Astrocyte of the spinal cord (primary cell): ENCODE data around the gene KANTR.

Experiments used
- DNase-seq: peaks from one replicate; pipeline ENCODE4 v3.0.0; 2011; ENCODE audit warnings: low read depth, low spot score
- H3K4me3 ChIP-seq: 2 replicates; pipeline ENCODE4 v1.5.1; 2011; ENCODE audit warnings: low read depth, mild to moderate bottlenecking, low read length, moderate library complexity
- in situ Hi-C: cut with HindIII; loops from 2 replicates; pipeline ENCODE4 v1.10.0; 2017; ENCODE audit warnings: low sequenced_read_pairs
- TF ChIP-seq, protein P1 (sequence below): IDR thresholded peaks from 2 replicates; pipeline ENCODE4 v1.5.1; 2012; ENCODE audit warnings: low read depth, mild to moderate bottlenecking, low read length, inconsistent platforms

KANTR gene

GRCh38 chrX:53116101-53116500 lies 22.2 kb downstream of the KANTR start:
- in situ Hi-C loops, result no loop called here
- TF ChIP-seq, protein P1, sequence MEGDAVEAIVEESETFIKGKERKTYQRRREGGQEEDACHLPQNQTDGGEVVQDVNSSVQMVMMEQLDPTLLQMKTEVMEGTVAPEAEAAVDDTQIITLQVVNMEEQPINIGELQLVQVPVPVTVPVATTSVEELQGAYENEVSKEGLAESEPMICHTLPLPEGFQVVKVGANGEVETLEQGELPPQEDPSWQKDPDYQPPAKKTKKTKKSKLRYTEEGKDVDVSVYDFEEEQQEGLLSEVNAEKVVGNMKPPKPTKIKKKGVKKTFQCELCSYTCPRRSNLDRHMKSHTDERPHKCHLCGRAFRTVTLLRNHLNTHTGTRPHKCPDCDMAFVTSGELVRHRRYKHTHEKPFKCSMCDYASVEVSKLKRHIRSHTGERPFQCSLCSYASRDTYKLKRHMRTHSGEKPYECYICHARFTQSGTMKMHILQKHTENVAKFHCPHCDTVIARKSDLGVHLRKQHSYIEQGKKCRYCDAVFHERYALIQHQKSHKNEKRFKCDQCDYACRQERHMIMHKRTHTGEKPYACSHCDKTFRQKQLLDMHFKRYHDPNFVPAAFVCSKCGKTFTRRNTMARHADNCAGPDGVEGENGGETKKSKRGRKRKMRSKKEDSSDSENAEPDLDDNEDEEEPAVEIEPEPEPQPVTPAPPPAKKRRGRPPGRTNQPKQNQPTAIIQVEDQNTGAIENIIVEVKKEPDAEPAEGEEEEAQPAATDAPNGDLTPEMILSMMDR, result no peak
- no peak overlapping the region for H3K4me3 ChIP-seq
- DNase-seq, result peak; percentile 73

DNA sequence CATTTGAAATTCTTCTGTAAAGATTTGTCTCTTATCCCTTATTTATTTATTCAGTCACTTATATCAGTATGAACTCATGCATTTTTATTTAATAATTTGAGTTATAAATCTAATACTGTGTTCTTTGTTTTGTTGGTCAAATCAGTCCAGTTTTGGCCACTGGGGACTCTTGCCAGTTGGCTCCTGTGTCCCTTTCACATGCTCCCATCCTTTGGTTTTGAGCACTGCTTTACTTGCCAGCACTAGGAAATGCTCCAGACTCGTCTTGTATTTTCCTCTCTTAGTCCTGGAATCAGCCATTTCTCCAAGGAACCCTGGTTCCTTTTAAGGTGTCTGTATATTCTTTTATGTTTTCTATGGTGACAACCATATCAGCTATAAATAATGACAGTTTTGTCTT lies 28.1 kb downstream of the KANTR start:
- in situ Hi-C loops, result no loop called here
- TF ChIP-seq, protein P1, result no peak
- no peak overlapping the region for H3K4me3 ChIP-seq
- DNase-seq, result no peak

- in situ Hi-C loops, result no loop called here
- TF ChIP-seq, protein P1, result no peak
- no peak for DNase-seq
- H3K4me3 ChIP-seq, result no peak overlapping the region
These were observed 31.6 kb downstream of the KANTR start for GRCh38 chrX:53125506-53125905.

DNA sequence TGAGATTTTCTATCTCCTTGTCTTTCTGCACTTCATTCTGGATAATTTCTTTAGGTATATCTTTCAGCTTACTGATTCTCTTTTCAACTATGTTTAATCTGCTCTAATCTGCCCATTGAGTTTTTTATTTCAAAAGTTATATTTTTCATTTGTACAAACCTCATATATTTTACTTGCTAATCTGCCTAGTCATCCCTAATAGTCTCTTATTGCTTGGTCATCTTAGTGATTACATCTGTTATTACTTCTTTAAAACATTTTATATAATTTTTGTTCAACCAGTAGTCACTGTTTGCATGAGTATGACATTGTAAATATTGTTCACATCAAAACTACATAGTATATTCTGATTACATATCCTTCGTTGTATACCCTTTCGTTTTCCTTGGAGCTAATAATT lies 32.4 kb downstream of the KANTR start:
- no peak overlapping the region for H3K4me3 ChIP-seq
- TF ChIP-seq, protein P1, result no peak
- in situ Hi-C loops, result no loop called here
- DNase-seq, result no peak

GRCh38 chrX:53128097-53128749 lies 34.3 kb downstream of the KANTR start:
- H3K4me3 ChIP-seq, result no peak overlapping the region
- in situ Hi-C loops, result no loop called here
- TF ChIP-seq, protein P1, result no peak
- DNase-seq, result peak; percentile 1

GRCh38 chrX:53133400-53133799 lies 39.5 kb downstream of the KANTR start:
- in situ Hi-C loops, result no loop called here

More at GRCh38 chrX:53133400-53133799, 39.5 kb downstream of the KANTR start:
- TF ChIP-seq, protein P1, result no peak
- no peak for DNase-seq
- no peak overlapping the region for H3K4me3 ChIP-seq
